GM12878 (cell line): ENCODE results near the gene LEMD3. TPM values are rescaled to one million over a fixed set of nuclear protein-coding genes. Genes with fewer than 3 reads are reported as not detected.

Experiments used
- ATAC-seq: fragments of 200-7000 bp; cut with Tn5 transposase; 3 replicates; pipeline ENCODE4 v1.9.1; 2020; ENCODE audit warnings: mild to moderate bottlenecking, moderate library complexity
- BruUV-seq: library from RNA; stranded (reverse); fragments of 400-500 nt; replicated peaks from 2 replicates; lab custom pipeline; 2021; lab: Mats Ljungman, UMichigan
- CTCF ChIA-PET: fragments of 300-600 bp; sonication (Branson Sonifier 250); formaldehyde crosslinking; extraction: SDS; loops from one replicate; lab custom pipeline; 2021; ENCODE audit warnings: inconsistent platforms; lab: Yijun Ruan, JAX
- POLR2A ChIA-PET: fragments of 350-600 bp; formaldehyde crosslinking; extraction: SDS; loops from one replicate; lab custom pipeline; 2021; ENCODE audit warnings: inconsistent platforms; lab: Charles Lee
- RAD21 ChIA-PET: fragments of 300-600 bp; sonication (Branson Sonifier 250); formaldehyde crosslinking; loops from one replicate; lab custom pipeline; 2023; ENCODE audit warnings: antibody characterized with exemption; ENCODE audit not compliant: unreplicated experiment; lab: Charles Lee
- SMC1A ChIA-PET: fragments of 300-600 bp; sonication (Branson Sonifier 250); formaldehyde crosslinking; loops from one replicate; lab custom pipeline; 2023; ENCODE audit not compliant: unreplicated experiment, uncharacterized antibody; lab: Charles Lee
- DNase-seq: peaks from one replicate; pipeline ENCODE4 v3.0.0-alpha.2; 2011; ENCODE audit warnings: low read depth, low spot score
- FAIRE-seq: peaks from 3 replicates; lab custom pipeline; 2011; peaks lifted over from hg19 to GRCh38; lab: Jason Lieb, UNC
- H2AFZ ChIP-seq: 2 replicates; pipeline ENCODE4 v1.6.0; 2011; ENCODE audit warnings: low read depth, low read length, control low read depth; ENCODE audit not compliant: control insufficient read depth
- H3K27ac ChIP-seq: 2 replicates; pipeline ENCODE4 v1.5.1; 2011; ENCODE audit warnings: control low read depth; ENCODE audit not compliant: control insufficient read depth, insufficient read depth
- H3K27me3 ChIP-seq, 2 experiments: replicated peaks in 1 of 2; 2 replicates each; pipeline versions ENCODE4 v1.6.0 to v1.6.1; 2011; ENCODE audit warnings: low read length in 1 of 2; ENCODE audit not compliant: control insufficient read depth in 2 of 2, insufficient read depth in 2 of 2
- H3K36me3 ChIP-seq, 2 experiments: 2 replicates each; pipeline ENCODE4 v1.5.1; 2011; ENCODE audit warnings: low read length in 1 of 2; ENCODE audit not compliant: control insufficient read depth in 2 of 2, insufficient read depth in 2 of 2
- H3K4me1 ChIP-seq: 2 replicates; pipeline ENCODE4 v1.6.1; 2011; ENCODE audit warnings: mild to moderate bottlenecking, low read length, moderate library complexity, mixed read lengths; ENCODE audit not compliant: control insufficient read depth, insufficient read depth
- H3K4me2 ChIP-seq: 2 replicates; pipeline ENCODE4 v1.6.0; 2011; ENCODE audit warnings: control low read depth; ENCODE audit not compliant: control insufficient read depth, insufficient read depth
- H3K4me3 ChIP-seq: fragments of 200-600 bp; sonication (generic); 2 replicates; pipeline ENCODE4 v1.5.1; 2016
- H3K79me2 ChIP-seq: 2 replicates; pipeline ENCODE4 v1.6.0; 2011; ENCODE audit warnings: low read length; ENCODE audit not compliant: control insufficient read depth, insufficient read depth
- H3K9ac ChIP-seq: 2 replicates; pipeline ENCODE4 v1.8.0; 2011; ENCODE audit warnings: low read length, control low read depth, mixed read lengths; ENCODE audit not compliant: control insufficient read depth, insufficient read depth
- H3K9me3 ChIP-seq: replicated peaks from 3 replicates; pipeline ENCODE4 v1.5.1; 2011; ENCODE audit warnings: mild to moderate bottlenecking, low read length; ENCODE audit not compliant: control insufficient read depth, insufficient read depth
- H4K20me1 ChIP-seq: 2 replicates; pipeline ENCODE4 v1.6.0; 2011; ENCODE audit not compliant: control insufficient read depth, insufficient read depth
- CHD1 ChIP-seq: IDR thresholded peaks from 2 replicates; pipeline ENCODE4 v1.6.1; 2012; ENCODE audit warnings: low read depth, low read length, improper control_type of control experiment
- FOXK2 ChIP-seq: fragments of 450-650 bp; IDR thresholded peaks from 2 replicates; pipeline ENCODE4 v1.6.1; 2017; ENCODE audit warnings: mild to moderate bottlenecking, moderate library complexity
- IKZF1 ChIP-seq: fragments of 450-650 bp; conservative IDR thresholded peaks from 2 replicates; pipeline ENCODE4 v1.6.1; 2017; ENCODE audit warnings: antibody characterized with exemption, mild to moderate bottlenecking
- MTA2 ChIP-seq: fragments of 450-650 bp; IDR thresholded peaks from 2 replicates; pipeline ENCODE4 v1.6.1; 2016; ENCODE audit warnings: low read depth, mild to moderate bottlenecking, moderate library complexity
- PML ChIP-seq: IDR thresholded peaks from 2 replicates; pipeline ENCODE4 v1.6.1; 2012; ENCODE audit warnings: low read length, inconsistent platforms
- RAD21 ChIP-seq: IDR thresholded peaks from 2 replicates; pipeline ENCODE4 v1.6.1; 2011; ENCODE audit warnings: mild to moderate bottlenecking, low read depth, low read length, moderate library complexity; ENCODE audit not compliant: insufficient read depth
- RB1 ChIP-seq: fragments of 450-650 bp; formaldehyde crosslinking; IDR thresholded peaks from 2 replicates; pipeline ENCODE4 v1.6.1; 2017; ENCODE audit warnings: mild to moderate bottlenecking, borderline replicate concordance
- SRF ChIP-seq, 2 experiments: IDR thresholded peaks; 2 replicates each; pipeline ENCODE4 v1.6.1; 2011; ENCODE audit warnings: low read depth in 2 of 2, low read length in 2 of 2, mild to moderate bottlenecking in 1 of 2, moderate library complexity in 1 of 2
- ZNF217 ChIP-seq: fragments of 450-650 bp; IDR thresholded peaks from 2 replicates; pipeline ENCODE4 v1.6.1; 2017; ENCODE audit warnings: antibody characterized with exemption, mild to moderate bottlenecking
- ZNF274 ChIP-seq: IDR thresholded peaks from one replicate; pipeline ENCODE4 v1.8.0; 2011; ENCODE audit not compliant: insufficient read length, insufficient read depth
- ZNF622 ChIP-seq: fragments of 450-650 bp; IDR thresholded peaks from 2 replicates; pipeline ENCODE4 v1.6.1; 2017; ENCODE audit warnings: mild to moderate bottlenecking, inconsistent platforms
- in situ Hi-C: fragments of 300-500 bp; cut with MboI; formaldehyde crosslinking; loops from 9 replicates; pipeline ENCODE4 v1.14.3; 2018; ENCODE audit warnings: mixed read lengths
- intact Hi-C: fragments of 100-400 bp; cut with micrococcal nuclease; formaldehyde crosslinking; loops from one replicate; pipeline ENCODE4 v1.14.2; 2022; ENCODE audit not compliant: unreplicated experiment
- polyA plus RNA-seq, 11 experiments: library from polyadenylated mRNA; depleted of rRNA in 4 of 11; unstranded in 6 of 11; stranded (reverse) in 5 of 11; fragments of >200 nt; fragmentation: Nextera tagmentation in 4 of 11; fragmentation: Illumina TruSeq in 1 of 11; extraction: Ambion mirVana in 4 of 11; extraction: Trizol in 1 of 11; gene quantifications; 1 replicate in 1 of 11; 2 replicates in 10 of 11; pipeline versions ENCODE4 v1.2.1 to v1.2.3, GENCODE V29; 2011 to 2016; ENCODE audit warnings: inconsistent platforms in 2 of 11, missing spikeins in 2 of 11, low read depth in 1 of 11
- total RNA-seq, 4 experiments: library from RNA; depleted of rRNA in 3 of 4; stranded (reverse); fragments of >200 nt in 3 of 4; fragmentation: Illumina TruSeq in 1 of 4; extraction: Trizol in 1 of 4; gene quantifications; 2 replicates each; pipeline versions ENCODE4 v1.2.1 to v1.2.3, GENCODE V29; 2013 to 2021
- TF ChIP-seq, protein P1 (sequence below): fragments of 150-350 bp; IDR thresholded peaks from 2 replicates; pipeline ENCODE4 v1.6.1; 2014; ENCODE audit warnings: mild to moderate bottlenecking, low read depth, low read length
- TF ChIP-seq, protein P2 (sequence below): IDR thresholded peaks from 2 replicates; pipeline ENCODE4 v1.6.1; 2011; ENCODE audit warnings: borderline replicate concordance, low read depth, mild to moderate bottlenecking, moderate library complexity, mixed read lengths, low read length; ENCODE audit not compliant: insufficient read depth; ENCODE audit errors: extremely low read length

LEMD3 gene
- total and polyA plus RNA-seq, 10 of the 15 experiments (the other 5 are each of a cell fraction or from before 2014, with no cell fraction given), result 7.5 to 26.0 (median 16.5) TPM

DNA sequence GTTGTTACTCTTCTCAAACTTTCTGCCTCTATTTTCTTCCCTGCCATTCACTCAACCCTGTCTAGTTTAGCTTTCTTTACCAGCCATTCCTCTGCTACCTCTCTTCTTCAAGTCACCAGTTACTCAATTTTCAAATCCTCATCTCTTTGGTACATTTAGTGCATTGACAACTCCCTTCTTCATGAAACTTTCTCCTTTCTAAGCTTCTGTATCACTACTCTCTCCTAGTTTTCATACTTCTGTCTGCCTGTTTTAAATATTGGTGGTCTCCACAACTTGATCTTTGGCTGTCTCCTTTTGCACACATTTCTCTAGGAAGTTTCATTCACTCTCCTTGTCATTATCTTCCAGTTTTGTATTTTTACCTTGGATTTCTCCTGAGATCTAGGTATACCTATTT is 6.0 kb downstream of the LEMD3 start:
- H3K27ac ChIP-seq, result no peak overlapping the region
- intact Hi-C loops (no loop called here), in situ Hi-C loops (no loop called here)
- peaks cover 0 to 10% of the 10 kb centered on the region in 2 experiments for H3K36me3 ChIP-seq
- ChIA-PET RAD21 (interaction anchor here (9.1 kb wide), 1 partner anchor 57 kb away, joined by 91 read pairs; no protein-coding TSS in a partner anchor), SMC1A (interaction anchor here (0.8 to 2.4 kb wide), 6 partner anchors 9 to 57 kb away, joined by 3 to 7 read pairs (median 4); no protein-coding TSS in a partner anchor), POLR2A (interaction anchor here (1.1 to 2.1 kb wide), 3 partner anchors 11 to 34 kb away, joined by 3 to 6 read pairs (median 4); no protein-coding TSS in a partner anchor), CTCF (interaction anchor here (0.8 to 4.8 kb wide), 3 partner anchors 11 to 49 kb away, joined by 3 to 30 read pairs (median 3); no protein-coding TSS in a partner anchor)
- no peaks in the 10 kb centered on the region for H3K27me3 ChIP-seq
- no peak for DNase-seq
- no peaks in the 10 kb centered on the region; the same call in 2 of the 3 replicates for H3K9me3 ChIP-seq
- peaks cover 4% of the 10 kb centered on the region; the same call in 1 of the 2 replicates for H4K20me1 ChIP-seq
- ATAC-seq, result no peak
- peak overlapping the region; percentile 18; the same call in 1 of the 2 replicates for H3K4me3 ChIP-seq
- H3K9ac ChIP-seq, result no peak overlapping the region
- FAIRE-seq, result no peak
- no TSS peak for BruUV-seq
- TF ChIP-seq FOXK2 (no peak), RAD21 (no peak), ZNF622 (no peak), ZNF217 (no peak), IKZF1 (no peak), PML (no peak), MTA2 (no peak), ZNF274 (no peak), RB1 (no peak), SRF (IDR thresholded peaks at IDR 0.05; ENCODE audit: low read depth in 2 of 2, low read length in 2 of 2) (no peak), CHD1 (no peak)
- TF ChIP-seq, protein P1, sequence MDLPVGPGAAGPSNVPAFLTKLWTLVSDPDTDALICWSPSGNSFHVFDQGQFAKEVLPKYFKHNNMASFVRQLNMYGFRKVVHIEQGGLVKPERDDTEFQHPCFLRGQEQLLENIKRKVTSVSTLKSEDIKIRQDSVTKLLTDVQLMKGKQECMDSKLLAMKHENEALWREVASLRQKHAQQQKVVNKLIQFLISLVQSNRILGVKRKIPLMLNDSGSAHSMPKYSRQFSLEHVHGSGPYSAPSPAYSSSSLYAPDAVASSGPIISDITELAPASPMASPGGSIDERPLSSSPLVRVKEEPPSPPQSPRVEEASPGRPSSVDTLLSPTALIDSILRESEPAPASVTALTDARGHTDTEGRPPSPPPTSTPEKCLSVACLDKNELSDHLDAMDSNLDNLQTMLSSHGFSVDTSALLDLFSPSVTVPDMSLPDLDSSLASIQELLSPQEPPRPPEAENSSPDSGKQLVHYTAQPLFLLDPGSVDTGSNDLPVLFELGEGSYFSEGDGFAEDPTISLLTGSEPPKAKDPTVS, result no peak
- TF ChIP-seq, protein P2, sequence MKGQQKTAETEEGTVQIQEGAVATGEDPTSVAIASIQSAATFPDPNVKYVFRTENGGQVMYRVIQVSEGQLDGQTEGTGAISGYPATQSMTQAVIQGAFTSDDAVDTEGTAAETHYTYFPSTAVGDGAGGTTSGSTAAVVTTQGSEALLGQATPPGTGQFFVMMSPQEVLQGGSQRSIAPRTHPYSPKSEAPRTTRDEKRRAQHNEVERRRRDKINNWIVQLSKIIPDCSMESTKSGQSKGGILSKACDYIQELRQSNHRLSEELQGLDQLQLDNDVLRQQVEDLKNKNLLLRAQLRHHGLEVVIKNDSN, result no peak
- peaks cover 82% of the 10 kb centered on the region for H3K79me2 ChIP-seq
- no peak overlapping the region for H2AFZ ChIP-seq
- no peaks in the 10 kb centered on the region; the same call in 1 of the 2 replicates for H3K4me1 ChIP-seq
- H3K4me2 ChIP-seq, result no peak overlapping the region
